HEK293 (cell line): ENCODE data around the gene FGF12.

Source experiments
- CTCF ChIA-PET: fragments of 350-600 bp; formaldehyde crosslinking; extraction: SDS; loops from one replicate; lab custom pipeline; 2021; ENCODE audit warnings: antibody characterized with exemption; lab: Yijun Ruan, JAX
- POLR2A ChIA-PET: fragments of 300-600 bp; formaldehyde crosslinking; extraction: SDS; loops from one replicate; lab custom pipeline; 2020; ENCODE audit warnings: antibody characterized with exemption, inconsistent platforms; lab: Yijun Ruan, JAX
- H3K27ac ChIP-seq: fragments of 200-500 bp; sonication (Bioruptor generic); 2 replicates; pipeline ENCODE4 v1.5.1; 2014; ENCODE audit warnings: low read depth, low read length, control low read depth, inconsistent platforms; ENCODE audit errors: extremely low read depth
- H3K36me3 ChIP-seq, 2 experiments: fragments of 200-500 bp in 1 of 2; sonication (Bioruptor generic) in 1 of 2; 1 replicate in 1 of 2; 2 replicates in 1 of 2; pipeline ENCODE4 v1.5.1; 2014 to 2017; ENCODE audit warnings: inconsistent platforms in 2 of 2, low read length in 2 of 2; ENCODE audit not compliant: control insufficient read depth in 2 of 2, insufficient read depth in 1 of 2
- H3K4me1 ChIP-seq: fragments of 200-500 bp; sonication (Bioruptor generic); 2 replicates; pipeline ENCODE4 v1.5.1; 2014; ENCODE audit warnings: mild to moderate bottlenecking, low read length, inconsistent platforms; ENCODE audit not compliant: control insufficient read depth, insufficient read depth
- H3K4me3 ChIP-seq: 2 replicates; pipeline ENCODE4 v1.5.1; 2011; ENCODE audit warnings: low read depth, mild to moderate bottlenecking, control low read depth, low read length, moderate library complexity
- H3K9me3 ChIP-seq: fragments of 200-500 bp; sonication (Bioruptor generic); 2 replicates; pipeline ENCODE4 v1.5.1; 2014; ENCODE audit warnings: low read depth, low read length, inconsistent platforms; ENCODE audit not compliant: control insufficient read depth, insufficient read depth
- BCL11A ChIP-seq: fragments of 450-650 bp; formaldehyde crosslinking; IDR thresholded peaks from 2 replicates; pipeline ENCODE4 v1.5.1; 2016; ENCODE audit warnings: low read depth, missing biosample characterization, missing genetic modification characterization
- GFI1B ChIP-seq: fragments of 450-650 bp; formaldehyde crosslinking; IDR thresholded peaks from 2 replicates; pipeline ENCODE4 v1.5.1; 2016; ENCODE audit warnings: missing biosample characterization, missing genetic modification characterization
- HOXA7 ChIP-seq: sonication (generic); formaldehyde crosslinking; IDR thresholded peaks from 2 replicates; pipeline ENCODE4 v1.8.1; 2022; ENCODE audit warnings: missing genetic modification reagents, borderline replicate concordance
- REPIN1 ChIP-seq: fragments of 450-650 bp; formaldehyde crosslinking; IDR thresholded peaks from 2 replicates; pipeline ENCODE4 v1.5.1; 2017; ENCODE audit warnings: missing biosample characterization, missing genetic modification characterization, low read depth
- SCRT2 ChIP-seq: fragments of 450-650 bp; formaldehyde crosslinking; IDR thresholded peaks from 2 replicates; pipeline ENCODE4 v1.5.1; 2016; ENCODE audit warnings: missing biosample characterization, missing genetic modification characterization
- SETDB1 ChIP-seq: IDR thresholded peaks from one replicate; pipeline ENCODE4 v1.6.1; 2017; ENCODE audit warnings: mild to moderate bottlenecking, low read length, moderate library complexity, mixed read lengths; ENCODE audit not compliant: insufficient read length
- ZBTB21 ChIP-seq: fragments of 450-650 bp; formaldehyde crosslinking; IDR thresholded peaks from 2 replicates; pipeline ENCODE4 v1.5.1; 2017; ENCODE audit warnings: missing biosample characterization, missing genetic modification characterization
- ZBTB7A ChIP-seq: fragments of 450-650 bp; formaldehyde crosslinking; IDR thresholded peaks from 2 replicates; pipeline ENCODE4 v1.5.1; 2016; ENCODE audit warnings: low read depth, missing biosample characterization, missing genetic modification characterization
- ZBTB8A ChIP-seq: fragments of 450-650 bp; formaldehyde crosslinking; IDR thresholded peaks from 2 replicates; pipeline ENCODE4 v1.5.1; 2016; ENCODE audit warnings: missing biosample characterization, missing genetic modification characterization
- ZNF112 ChIP-seq: fragments of 450-650 bp; formaldehyde crosslinking; IDR thresholded peaks from 2 replicates; pipeline ENCODE4 v1.5.0; 2017; ENCODE audit warnings: missing biosample characterization, missing genetic modification characterization
- ZNF114 ChIP-seq: fragments of 450-650 bp; formaldehyde crosslinking; IDR thresholded peaks from 2 replicates; pipeline ENCODE4 v1.5.0; 2017; ENCODE audit warnings: missing biosample characterization, missing genetic modification characterization
- ZNF221 ChIP-seq: fragments of 450-650 bp; formaldehyde crosslinking; IDR thresholded peaks from 2 replicates; pipeline ENCODE4 v1.5.1; 2017; ENCODE audit warnings: missing biosample characterization, missing genetic modification characterization, borderline replicate concordance
- ZNF24 ChIP-seq: fragments of 450-650 bp; formaldehyde crosslinking; IDR thresholded peaks from 2 replicates; pipeline ENCODE4 v1.5.1; 2016; ENCODE audit warnings: missing biosample characterization, missing genetic modification characterization
- ZNF302 ChIP-seq: fragments of 450-650 bp; formaldehyde crosslinking; IDR thresholded peaks from 2 replicates; pipeline ENCODE4 v1.5.1; 2016; ENCODE audit warnings: missing biosample characterization, missing genetic modification characterization, low read depth
- ZNF366 ChIP-seq: fragments of 450-650 bp; formaldehyde crosslinking; conservative IDR thresholded peaks from 2 replicates; pipeline ENCODE4 v1.5.1; 2016; ENCODE audit warnings: missing biosample characterization, missing genetic modification characterization
- ZNF433 ChIP-seq: fragments of 450-650 bp; formaldehyde crosslinking; IDR thresholded peaks from 2 replicates; pipeline ENCODE4 v1.5.1; 2016; ENCODE audit warnings: missing biosample characterization, missing genetic modification characterization, low read depth
- ZNF521 ChIP-seq: fragments of 450-650 bp; formaldehyde crosslinking; IDR thresholded peaks from 2 replicates; pipeline ENCODE4 v1.5.1; 2017; ENCODE audit warnings: missing biosample characterization, mild to moderate bottlenecking, missing genetic modification characterization
- ZNF571 ChIP-seq: fragments of 450-650 bp; formaldehyde crosslinking; IDR thresholded peaks from 2 replicates; pipeline ENCODE4 v1.5.0; 2017; ENCODE audit warnings: missing biosample characterization, missing genetic modification characterization
- TF ChIP-seq, protein P1 (sequence below): fragments of 450-650 bp; formaldehyde crosslinking; IDR thresholded peaks from 2 replicates; pipeline ENCODE4 v1.5.1; 2017; ENCODE audit warnings: missing biosample characterization, missing genetic modification characterization
- TF ChIP-seq, protein P2 (sequence below): IDR thresholded peaks from 2 replicates; pipeline ENCODE4 v1.6.1; 2011; ENCODE audit warnings: mild to moderate bottlenecking, low read depth, low read length, borderline replicate concordance
- TF ChIP-seq, protein P3 (sequence below): fragments of 450-650 bp; formaldehyde crosslinking; IDR thresholded peaks from 2 replicates; pipeline ENCODE4 v1.5.1; 2016; ENCODE audit warnings: missing biosample characterization, missing genetic modification characterization, low read depth
- TF ChIP-seq, protein P4 (sequence below): fragments of 450-650 bp; formaldehyde crosslinking; IDR thresholded peaks from 2 replicates; pipeline ENCODE4 v1.5.1; 2016; ENCODE audit warnings: missing biosample characterization, missing genetic modification characterization, borderline replicate concordance

FGF12 gene

GRCh38 chr3:192620275-192620674 is 107.1 kb downstream of the FGF12 start (continued):
- TF ChIP-seq, protein P1, sequence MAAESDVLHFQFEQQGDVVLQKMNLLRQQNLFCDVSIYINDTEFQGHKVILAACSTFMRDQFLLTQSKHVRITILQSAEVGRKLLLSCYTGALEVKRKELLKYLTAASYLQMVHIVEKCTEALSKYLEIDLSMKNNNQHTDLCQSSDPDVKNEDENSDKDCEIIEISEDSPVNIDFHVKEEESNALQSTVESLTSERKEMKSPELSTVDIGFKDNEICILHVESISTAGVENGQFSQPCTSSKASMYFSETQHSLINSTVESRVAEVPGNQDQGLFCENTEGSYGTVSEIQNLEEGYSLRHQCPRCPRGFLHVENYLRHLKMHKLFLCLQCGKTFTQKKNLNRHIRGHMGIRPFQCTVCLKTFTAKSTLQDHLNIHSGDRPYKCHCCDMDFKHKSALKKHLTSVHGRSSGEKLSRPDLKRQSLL (tag by site-specific recombination), result no peak
- no peak for TF ChIP-seq ZNF221 (tag by site-specific recombination)
- no peak for TF ChIP-seq HOXA7 (CRISPR knock-in tag)
- no peak for TF ChIP-seq ZNF366
- TF ChIP-seq, protein P2, sequence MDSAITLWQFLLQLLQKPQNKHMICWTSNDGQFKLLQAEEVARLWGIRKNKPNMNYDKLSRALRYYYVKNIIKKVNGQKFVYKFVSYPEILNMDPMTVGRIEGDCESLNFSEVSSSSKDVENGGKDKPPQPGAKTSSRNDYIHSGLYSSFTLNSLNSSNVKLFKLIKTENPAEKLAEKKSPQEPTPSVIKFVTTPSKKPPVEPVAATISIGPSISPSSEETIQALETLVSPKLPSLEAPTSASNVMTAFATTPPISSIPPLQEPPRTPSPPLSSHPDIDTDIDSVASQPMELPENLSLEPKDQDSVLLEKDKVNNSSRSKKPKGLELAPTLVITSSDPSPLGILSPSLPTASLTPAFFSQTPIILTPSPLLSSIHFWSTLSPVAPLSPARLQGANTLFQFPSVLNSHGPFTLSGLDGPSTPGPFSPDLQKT, result no peak
- no peak for TF ChIP-seq ZBTB7A (tag by site-specific recombination)

DNA sequence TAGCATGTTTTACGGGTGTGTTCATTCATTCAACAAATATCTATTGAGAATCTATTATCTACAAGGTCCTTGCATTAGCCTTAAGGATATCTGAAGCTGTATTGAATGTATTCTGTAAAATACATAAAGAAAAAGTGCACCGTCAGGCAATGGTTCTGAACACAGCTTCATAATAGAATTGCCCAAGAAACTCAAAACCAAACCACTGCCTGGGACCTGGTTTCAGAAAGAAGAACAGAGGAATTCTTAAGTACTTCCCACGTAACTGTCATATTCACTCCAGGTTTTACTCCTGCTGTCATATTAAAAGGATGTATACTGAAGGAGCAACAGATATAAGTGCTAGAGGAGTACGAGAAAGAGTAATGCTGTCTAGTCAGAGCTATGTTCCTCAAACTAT is 115.9 kb downstream of the FGF12 start:
- no peak overlapping the region for H3K27ac ChIP-seq
- no peaks in the 10 kb centered on the region for H3K36me3 ChIP-seq
- no peaks in the 10 kb centered on the region for H3K4me1 ChIP-seq
- no peaks in the 10 kb centered on the region for H3K9me3 ChIP-seq
- no peak for TF ChIP-seq SCRT2 (tag by site-specific recombination)
- no peak overlapping the region for H3K4me3 ChIP-seq
- ChIA-PET POLR2A (no interaction called here), CTCF (interaction anchor here (1.2 kb wide), 1 partner anchor 167 kb away, joined by 5 read pairs; no protein-coding TSS in a partner anchor)

DNA sequence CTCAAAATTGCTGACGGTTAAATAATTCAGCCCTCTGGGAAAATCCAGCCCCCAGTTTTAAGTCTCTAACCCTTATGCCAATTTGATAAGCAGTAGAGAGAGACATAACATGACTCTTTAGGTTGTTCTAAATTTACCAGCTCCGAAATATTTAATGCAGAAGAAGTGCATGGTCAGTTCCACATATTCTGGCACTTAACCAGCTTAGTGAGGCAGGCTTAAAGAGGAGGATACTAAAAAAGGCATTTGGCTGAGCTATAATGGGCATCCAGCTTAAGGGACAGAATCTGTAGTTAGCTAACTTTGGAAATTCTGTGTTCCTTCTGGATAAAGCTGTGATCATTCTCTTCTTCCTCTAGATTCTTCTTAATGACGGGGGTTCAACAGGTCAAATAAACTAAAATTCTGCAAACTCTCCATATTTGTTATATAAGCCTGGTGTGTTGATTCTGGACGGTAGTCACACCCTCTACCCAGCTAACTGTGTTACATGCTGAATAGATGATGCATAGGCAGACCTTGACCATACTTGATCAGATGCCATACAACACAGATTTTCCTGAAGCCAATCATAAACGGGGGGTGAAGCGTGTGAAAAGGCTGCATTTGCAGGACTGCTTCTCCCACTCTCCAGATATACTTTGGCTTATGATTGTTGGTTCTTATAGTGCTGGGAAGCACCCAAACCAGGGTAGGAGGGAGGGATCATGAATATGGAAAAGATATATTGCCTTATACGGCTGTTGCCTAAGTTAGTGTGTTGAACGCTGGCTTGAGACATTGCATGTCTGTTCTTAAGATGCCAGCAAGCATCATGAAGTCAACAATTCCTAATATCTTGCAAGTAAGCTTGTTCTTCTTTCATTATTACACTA is 118.4 kb downstream of the FGF12 start:
- POLR2A ChIA-PET, result no interaction called here
- H3K4me1 ChIP-seq, result no peaks in the 10 kb centered on the region
- TF ChIP-seq GFI1B (tag by site-specific recombination), result no peak
- no peak for TF ChIP-seq SETDB1
- TF ChIP-seq ZBTB21 (tag by site-specific recombination), result no peak
- TF ChIP-seq, protein P3, sequence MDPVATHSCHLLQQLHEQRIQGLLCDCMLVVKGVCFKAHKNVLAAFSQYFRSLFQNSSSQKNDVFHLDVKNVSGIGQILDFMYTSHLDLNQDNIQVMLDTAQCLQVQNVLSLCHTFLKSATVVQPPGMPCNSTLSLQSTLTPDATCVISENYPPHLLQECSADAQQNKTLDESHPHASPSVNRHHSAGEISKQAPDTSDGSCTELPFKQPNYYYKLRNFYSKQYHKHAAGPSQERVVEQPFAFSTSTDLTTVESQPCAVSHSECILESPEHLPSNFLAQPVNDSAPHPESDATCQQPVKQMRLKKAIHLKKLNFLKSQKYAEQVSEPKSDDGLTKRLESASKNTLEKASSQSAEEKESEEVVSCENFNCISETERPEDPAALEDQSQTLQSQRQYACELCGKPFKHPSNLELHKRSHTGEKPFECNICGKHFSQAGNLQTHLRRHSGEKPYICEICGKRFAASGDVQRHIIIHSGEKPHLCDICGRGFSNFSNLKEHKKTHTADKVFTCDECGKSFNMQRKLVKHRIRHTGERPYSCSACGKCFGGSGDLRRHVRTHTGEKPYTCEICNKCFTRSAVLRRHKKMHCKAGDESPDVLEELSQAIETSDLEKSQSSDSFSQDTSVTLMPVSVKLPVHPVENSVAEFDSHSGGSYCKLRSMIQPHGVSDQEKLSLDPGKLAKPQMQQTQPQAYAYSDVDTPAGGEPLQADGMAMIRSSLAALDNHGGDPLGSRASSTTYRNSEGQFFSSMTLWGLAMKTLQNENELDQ (tag by site-specific recombination), result no peak
- no peak overlapping the region for H3K4me3 ChIP-seq
- CTCF ChIA-PET, result no interaction called here
- no peaks in the 10 kb centered on the region for H3K36me3 ChIP-seq
- H3K9me3 ChIP-seq, result no peaks in the 10 kb centered on the region
- no peak overlapping the region for H3K27ac ChIP-seq

- Histone ChIP-seq H3K27ac (no peak overlapping the region), H3K9me3 (no peaks in the 10 kb centered on the region), H3K4me3 (no peak overlapping the region), H3K36me3 (no peaks in the 10 kb centered on the region), H3K4me1 (no peaks in the 10 kb centered on the region)
- ChIA-PET POLR2A (no interaction called here), CTCF (no interaction called here)
- no peak for TF ChIP-seq ZNF521 (tag by site-specific recombination)
- no peak for TF ChIP-seq ZNF571 (tag by site-specific recombination)
- no peak for TF ChIP-seq ZNF302 (tag by site-specific recombination)
- no peak for TF ChIP-seq BCL11A (tag by site-specific recombination)
- TF ChIP-seq ZNF433 (tag by site-specific recombination), result no peak
- TF ChIP-seq, protein P4, sequence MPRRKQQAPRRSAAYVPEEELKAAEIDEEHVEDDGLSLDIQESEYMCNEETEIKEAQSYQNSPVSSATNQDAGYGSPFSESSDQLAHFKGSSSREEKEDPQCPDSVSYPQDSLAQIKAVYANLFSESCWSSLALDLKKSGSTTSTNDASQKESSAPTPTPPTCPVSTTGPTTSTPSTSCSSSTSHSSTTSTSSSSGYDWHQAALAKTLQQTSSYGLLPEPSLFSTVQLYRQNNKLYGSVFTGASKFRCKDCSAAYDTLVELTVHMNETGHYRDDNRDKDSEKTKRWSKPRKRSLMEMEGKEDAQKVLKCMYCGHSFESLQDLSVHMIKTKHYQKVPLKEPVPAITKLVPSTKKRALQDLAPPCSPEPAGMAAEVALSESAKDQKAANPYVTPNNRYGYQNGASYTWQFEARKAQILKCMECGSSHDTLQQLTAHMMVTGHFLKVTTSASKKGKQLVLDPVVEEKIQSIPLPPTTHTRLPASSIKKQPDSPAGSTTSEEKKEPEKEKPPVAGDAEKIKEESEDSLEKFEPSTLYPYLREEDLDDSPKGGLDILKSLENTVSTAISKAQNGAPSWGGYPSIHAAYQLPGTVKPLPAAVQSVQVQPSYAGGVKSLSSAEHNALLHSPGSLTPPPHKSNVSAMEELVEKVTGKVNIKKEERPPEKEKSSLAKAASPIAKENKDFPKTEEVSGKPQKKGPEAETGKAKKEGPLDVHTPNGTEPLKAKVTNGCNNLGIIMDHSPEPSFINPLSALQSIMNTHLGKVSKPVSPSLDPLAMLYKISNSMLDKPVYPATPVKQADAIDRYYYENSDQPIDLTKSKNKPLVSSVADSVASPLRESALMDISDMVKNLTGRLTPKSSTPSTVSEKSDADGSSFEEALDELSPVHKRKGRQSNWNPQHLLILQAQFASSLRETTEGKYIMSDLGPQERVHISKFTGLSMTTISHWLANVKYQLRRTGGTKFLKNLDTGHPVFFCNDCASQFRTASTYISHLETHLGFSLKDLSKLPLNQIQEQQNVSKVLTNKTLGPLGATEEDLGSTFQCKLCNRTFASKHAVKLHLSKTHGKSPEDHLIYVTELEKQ (tag by site-specific recombination), result no peak
- no peak for TF ChIP-seq REPIN1
- TF ChIP-seq ZNF112, result no peak
- TF ChIP-seq ZBTB8A (tag by site-specific recombination), result no peak
- no peak for TF ChIP-seq ZNF24 (tag by site-specific recombination)
- TF ChIP-seq ZNF114, result no peak
Measured at GRCh38 chr3:192607798-192608197, 119.5 kb downstream of the FGF12 start.
